HL-60 (cell line): Measurements from ENCODE around the gene HECW1.
A peak's percentile ranks its signal among the peaks of the same experiment; 100 is the strongest.

Experiments used
- DNase-seq, 2 experiments: peaks; one replicate each; pipeline ENCODE4 v3.0.0-alpha.2; 2010 to 2020; ENCODE audit warnings: low read depth in 1 of 2, low spot score in 1 of 2
- H3K27ac ChIP-seq: fragments of 250-450 bp; sonication (Bioruptor Pico); replicated peaks from 2 replicates; pipeline ENCODE4 v1.5.1; 2020; ENCODE audit warnings: mild to moderate bottlenecking, moderate library complexity
- H3K27me3 ChIP-seq: fragments of 250-450 bp; sonication (Bioruptor Pico); 2 replicates; pipeline ENCODE4 v1.5.1; 2021; ENCODE audit warnings: mild to moderate bottlenecking, moderate library complexity; ENCODE audit not compliant: insufficient read depth, poor library complexity, severe bottlenecking
- H3K4me3 ChIP-seq: replicated peaks from 2 replicates; pipeline ENCODE4 v1.5.1; 2011; ENCODE audit warnings: mild to moderate bottlenecking, control low read depth, low read length; ENCODE audit not compliant: insufficient read depth
- GABPA ChIP-seq: IDR thresholded peaks from 2 replicates; pipeline ENCODE4 v1.6.1; 2012; ENCODE audit warnings: low read depth
- POLR2AphosphoS5 ChIP-seq: IDR thresholded peaks from 2 replicates; pipeline ENCODE4 v1.6.1; 2012; ENCODE audit warnings: low read depth
- SPI1 ChIP-seq: IDR thresholded peaks from 2 replicates; pipeline ENCODE4 v1.6.1; 2012; ENCODE audit warnings: low read depth, mild to moderate bottlenecking, borderline replicate concordance
- TF ChIP-seq, protein P1 (sequence below): IDR thresholded peaks from one replicate; pipeline ENCODE4 v1.5.1; 2011; ENCODE audit warnings: low read length, control low read depth, inconsistent platforms; ENCODE audit not compliant: insufficient read depth
- TF ChIP-seq, protein P2 (sequence below): IDR thresholded peaks from 2 replicates; pipeline ENCODE4 v1.6.1; 2012; ENCODE audit warnings: low read depth; ENCODE audit not compliant: insufficient replicate concordance

Gene HECW1

DNA sequence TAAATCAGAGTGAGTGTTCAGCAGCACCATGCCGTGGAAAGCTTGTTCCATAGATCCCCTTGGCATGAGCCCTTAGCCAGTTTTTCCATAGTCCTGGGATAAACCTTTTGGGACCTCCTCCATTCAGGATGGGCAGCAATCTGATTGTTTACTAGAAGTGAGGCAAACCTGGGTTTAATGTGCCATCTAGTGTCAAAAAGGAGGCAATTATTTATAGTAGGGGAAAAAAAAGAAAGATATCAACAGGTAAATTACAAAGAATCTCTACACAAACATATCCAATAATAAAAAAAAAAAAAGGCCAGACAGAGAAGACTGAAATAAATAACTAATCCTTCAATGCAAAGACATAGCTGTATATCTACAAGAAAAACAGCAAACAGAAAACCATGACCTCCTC is 241.5 kb downstream of the HECW1 start:
- Histone ChIP-seq H3K27me3 (no peaks in the 10 kb centered on the region), H3K27ac (no peak overlapping the region), H3K4me3 (no peak overlapping the region)
- TF ChIP-seq SPI1 (no peak), POLR2AphosphoS5 (no peak), GABPA (no peak)
- TF ChIP-seq, protein P1, sequence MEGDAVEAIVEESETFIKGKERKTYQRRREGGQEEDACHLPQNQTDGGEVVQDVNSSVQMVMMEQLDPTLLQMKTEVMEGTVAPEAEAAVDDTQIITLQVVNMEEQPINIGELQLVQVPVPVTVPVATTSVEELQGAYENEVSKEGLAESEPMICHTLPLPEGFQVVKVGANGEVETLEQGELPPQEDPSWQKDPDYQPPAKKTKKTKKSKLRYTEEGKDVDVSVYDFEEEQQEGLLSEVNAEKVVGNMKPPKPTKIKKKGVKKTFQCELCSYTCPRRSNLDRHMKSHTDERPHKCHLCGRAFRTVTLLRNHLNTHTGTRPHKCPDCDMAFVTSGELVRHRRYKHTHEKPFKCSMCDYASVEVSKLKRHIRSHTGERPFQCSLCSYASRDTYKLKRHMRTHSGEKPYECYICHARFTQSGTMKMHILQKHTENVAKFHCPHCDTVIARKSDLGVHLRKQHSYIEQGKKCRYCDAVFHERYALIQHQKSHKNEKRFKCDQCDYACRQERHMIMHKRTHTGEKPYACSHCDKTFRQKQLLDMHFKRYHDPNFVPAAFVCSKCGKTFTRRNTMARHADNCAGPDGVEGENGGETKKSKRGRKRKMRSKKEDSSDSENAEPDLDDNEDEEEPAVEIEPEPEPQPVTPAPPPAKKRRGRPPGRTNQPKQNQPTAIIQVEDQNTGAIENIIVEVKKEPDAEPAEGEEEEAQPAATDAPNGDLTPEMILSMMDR, result no peak
- TF ChIP-seq, protein P2, sequence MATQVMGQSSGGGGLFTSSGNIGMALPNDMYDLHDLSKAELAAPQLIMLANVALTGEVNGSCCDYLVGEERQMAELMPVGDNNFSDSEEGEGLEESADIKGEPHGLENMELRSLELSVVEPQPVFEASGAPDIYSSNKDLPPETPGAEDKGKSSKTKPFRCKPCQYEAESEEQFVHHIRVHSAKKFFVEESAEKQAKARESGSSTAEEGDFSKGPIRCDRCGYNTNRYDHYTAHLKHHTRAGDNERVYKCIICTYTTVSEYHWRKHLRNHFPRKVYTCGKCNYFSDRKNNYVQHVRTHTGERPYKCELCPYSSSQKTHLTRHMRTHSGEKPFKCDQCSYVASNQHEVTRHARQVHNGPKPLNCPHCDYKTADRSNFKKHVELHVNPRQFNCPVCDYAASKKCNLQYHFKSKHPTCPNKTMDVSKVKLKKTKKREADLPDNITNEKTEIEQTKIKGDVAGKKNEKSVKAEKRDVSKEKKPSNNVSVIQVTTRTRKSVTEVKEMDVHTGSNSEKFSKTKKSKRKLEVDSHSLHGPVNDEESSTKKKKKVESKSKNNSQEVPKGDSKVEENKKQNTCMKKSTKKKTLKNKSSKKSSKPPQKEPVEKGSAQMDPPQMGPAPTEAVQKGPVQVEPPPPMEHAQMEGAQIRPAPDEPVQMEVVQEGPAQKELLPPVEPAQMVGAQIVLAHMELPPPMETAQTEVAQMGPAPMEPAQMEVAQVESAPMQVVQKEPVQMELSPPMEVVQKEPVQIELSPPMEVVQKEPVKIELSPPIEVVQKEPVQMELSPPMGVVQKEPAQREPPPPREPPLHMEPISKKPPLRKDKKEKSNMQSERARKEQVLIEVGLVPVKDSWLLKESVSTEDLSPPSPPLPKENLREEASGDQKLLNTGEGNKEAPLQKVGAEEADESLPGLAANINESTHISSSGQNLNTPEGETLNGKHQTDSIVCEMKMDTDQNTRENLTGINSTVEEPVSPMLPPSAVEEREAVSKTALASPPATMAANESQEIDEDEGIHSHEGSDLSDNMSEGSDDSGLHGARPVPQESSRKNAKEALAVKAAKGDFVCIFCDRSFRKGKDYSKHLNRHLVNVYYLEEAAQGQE, result no peak
- DNase-seq, result no peak

DNA sequence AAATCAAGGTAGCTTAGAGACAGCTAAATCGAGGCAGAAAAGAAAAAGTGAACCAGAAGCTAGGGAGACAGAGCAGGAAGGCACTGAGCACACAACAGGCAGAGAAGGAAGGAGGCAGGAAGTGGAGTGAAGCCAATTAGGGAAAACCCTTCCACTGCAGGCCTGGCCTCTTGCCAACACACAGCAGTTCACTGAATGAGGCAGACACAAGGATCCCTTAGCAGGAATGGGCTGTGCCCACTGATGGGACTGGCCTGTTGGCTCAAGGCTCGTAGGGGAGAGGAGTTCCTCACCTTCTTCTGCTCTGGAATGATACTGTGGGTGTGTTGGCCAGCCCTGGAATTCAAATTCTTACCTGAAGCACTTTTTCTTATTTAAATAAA is 250.2 kb downstream of the HECW1 start:
- Histone ChIP-seq H3K4me3 (no peak overlapping the region), H3K27me3 (no peaks in the 10 kb centered on the region), H3K27ac (no peak overlapping the region)
- TF ChIP-seq SPI1, result no peak
- TF ChIP-seq, protein P1, result no peak
- TF ChIP-seq GABPA, result no peak
- TF ChIP-seq, protein P2, result no peak
- TF ChIP-seq POLR2AphosphoS5, result no peak
- no peak for DNase-seq

DNA sequence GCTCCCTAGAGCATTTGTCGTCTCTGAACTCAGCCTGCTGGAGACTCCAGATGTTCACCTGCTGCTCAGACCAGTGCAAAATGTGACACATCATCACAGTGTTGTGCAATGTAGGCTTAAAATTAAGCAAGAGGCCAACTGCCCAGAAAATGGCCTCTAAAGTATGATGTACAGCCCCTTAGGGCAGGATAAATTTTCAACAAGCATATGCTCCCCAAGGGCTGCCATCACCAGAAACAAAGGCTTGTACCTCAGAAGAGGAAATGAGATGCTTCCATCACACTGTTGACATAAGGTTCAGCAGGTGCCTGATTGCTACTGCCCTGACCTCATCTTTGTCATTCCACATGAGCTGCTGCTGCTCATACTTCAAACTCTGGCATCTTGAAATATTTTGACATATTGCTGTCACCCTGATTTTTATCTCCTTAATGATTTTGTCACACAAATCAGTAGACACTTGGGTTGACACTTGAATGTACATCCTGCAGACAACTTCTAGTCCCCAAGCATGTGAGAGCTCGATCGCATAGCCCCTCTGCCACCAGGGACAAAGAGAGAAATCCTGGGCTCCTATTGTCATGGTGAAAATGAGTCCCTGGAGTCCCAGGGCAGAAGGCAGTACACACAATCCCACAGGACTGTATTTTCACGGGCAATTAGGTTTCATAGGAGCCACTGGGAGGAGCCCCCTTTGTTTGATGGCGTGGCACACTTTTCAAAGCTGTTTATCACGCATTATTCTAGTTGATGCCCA is 250.8 kb downstream of the HECW1 start:
- peak in 1 of 2 experiments; percentile 14 for DNase-seq
- H3K27ac ChIP-seq, result no peak overlapping the region
- TF ChIP-seq GABPA, result no peak
- TF ChIP-seq, protein P1, result no peak
- TF ChIP-seq POLR2AphosphoS5, result no peak
- TF ChIP-seq SPI1, result no peak
- TF ChIP-seq, protein P2, result no peak
- H3K27me3 ChIP-seq, result no peaks in the 10 kb centered on the region
- no peak overlapping the region for H3K4me3 ChIP-seq
